ENCODE data around the gene TTLL5.

Gene TTLL5

DNA sequence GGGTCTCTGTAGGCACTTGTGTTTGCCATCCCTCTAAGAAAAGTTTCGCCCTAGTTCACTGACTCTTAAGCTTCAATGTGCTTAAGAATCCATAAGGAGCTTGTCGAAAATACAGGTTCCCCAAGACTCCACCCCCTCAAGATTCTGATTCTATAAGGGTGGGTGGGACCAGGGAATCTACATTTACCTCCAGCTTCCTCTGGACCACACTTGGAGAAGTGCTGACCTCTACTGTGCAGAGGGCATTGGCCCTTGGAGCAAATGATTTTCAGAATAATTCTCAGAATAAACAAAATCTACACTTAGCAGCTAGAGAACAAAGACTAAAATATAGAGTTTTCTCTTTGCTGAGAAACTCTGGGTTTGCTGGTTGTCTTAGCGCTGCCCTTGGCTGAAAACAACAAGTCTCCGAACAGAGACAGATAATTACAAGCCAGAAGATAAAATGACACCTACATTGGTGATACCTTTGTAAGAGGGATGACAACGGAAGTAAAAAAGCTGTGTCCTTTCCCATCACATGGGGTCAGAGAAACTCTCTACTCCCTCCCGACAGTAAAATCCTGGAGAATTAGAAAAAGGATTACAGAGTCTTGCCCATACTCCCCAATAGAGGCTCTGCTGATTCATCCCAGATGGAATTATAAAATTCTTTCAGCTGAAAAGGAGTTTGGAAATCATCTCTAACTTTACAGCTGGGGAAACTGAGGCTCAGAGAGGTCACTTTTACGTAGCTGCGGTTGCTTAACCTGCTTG, 316.0 kb downstream of the TTLL5 start:
- DNase-seq: no peak

DNA sequence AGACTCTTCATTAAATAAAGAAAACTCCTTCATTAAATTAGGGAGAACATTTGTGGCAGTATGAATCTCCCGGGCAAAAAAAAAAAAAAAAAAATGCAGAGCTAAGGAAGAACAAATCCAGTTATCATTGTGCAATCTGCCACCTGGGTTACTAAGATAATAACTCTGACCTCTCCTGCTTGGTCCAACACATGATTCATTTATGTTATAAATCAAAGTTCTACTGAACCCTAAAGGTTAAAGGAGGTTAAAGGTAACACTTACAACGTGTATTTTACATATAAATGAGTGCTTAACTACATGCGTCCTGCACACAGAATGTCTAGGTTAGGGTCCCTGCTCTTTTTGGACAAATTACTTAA, 316.5 kb downstream of the TTLL5 start:
- no peak for DNase-seq

DNA sequence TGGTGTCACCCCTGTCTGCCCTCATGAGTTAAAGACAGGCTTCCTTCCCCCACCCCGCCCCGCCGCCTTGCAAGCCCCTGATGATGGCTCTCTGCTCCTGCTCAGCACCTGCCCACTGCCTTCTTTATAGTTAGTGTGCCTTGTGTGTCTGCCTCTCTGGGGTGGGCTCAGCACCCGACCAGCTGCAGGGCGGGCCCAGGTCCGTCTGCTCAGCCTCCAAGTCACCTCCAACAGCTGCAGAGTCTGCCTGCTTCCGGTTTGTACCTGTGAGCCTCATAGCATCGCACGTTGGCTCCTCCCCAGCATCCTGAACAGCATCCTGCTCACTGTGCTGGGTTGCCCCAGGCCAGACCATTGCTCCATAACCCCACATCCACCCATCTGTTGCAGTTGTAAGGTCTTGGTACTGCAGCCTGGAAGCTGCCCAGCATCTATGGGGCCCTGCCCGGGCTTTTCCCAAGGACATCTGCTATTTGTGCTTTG, 317.2 kb downstream of the TTLL5 start:
- DNase-seq: no peak

DNA sequence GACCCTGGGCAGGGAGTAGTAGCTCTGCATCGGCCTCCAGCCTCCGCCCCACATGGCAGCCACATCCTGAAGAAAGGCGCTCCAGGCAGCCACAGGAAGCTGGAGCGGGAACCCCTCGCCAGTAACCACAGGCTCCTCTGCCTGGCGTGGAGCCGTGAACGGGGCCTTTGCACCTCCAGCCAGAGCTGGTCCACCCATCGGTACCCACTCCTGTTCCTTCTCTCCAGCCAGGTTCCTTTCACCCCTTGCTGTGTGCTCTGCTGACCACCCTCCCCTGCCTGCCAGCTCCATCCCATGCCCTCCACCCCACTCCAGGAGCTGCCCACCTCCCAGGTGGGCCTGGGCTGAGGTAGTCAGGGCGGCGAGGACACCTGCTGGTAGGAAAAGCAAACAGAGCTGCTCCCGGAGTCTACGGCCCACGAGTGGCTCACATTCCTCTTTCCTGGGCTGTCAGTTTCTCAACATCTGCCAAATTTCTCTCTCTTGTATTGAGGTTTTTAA, 318.1 kb downstream of the TTLL5 start:
- peak; percentile 67 for DNase-seq

DNA sequence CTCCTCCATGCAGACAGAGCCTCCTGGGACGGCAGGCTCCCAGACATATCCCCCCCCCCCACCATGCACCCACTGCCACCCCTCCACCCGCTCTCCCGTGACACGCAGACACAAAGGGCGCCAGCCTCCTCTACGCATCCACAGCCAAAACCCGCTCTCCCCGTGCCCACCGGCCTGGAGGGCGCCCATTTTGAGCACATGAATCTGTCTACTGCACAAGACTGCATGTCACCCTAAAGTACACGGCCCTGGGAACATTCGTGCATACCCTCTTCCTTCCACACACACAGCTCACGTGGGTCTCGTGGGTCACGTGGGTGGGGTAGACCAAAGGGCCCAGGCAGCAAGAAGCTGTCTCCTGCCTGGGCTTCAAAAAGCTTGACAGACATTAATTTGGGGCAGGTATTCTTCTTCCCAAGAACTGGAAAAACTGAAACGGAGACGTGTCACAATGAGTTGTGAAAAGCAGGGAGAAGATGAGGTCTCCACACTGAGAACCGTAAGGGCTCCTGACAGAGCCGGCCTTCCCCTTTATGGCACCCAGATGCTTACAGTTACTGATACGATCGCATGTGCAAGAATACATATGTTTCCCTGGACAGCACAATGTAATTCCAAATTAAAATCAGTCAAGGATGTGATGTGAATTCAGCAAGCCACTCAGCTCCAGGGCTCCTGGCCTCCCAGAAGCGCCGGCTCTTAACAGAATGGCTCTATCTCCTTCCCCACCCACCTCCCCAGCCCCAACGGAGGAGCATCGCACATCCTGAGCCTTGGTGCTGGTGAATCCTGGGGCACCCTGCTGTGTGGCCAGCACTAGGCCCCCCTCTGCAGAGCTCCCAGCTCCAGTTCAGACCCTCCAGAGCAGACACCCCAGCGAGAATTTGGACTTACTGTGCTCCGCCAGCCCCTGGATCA, 318.9 kb downstream of the TTLL5 start:
- DNase-seq: peak; percentile 68

DNA sequence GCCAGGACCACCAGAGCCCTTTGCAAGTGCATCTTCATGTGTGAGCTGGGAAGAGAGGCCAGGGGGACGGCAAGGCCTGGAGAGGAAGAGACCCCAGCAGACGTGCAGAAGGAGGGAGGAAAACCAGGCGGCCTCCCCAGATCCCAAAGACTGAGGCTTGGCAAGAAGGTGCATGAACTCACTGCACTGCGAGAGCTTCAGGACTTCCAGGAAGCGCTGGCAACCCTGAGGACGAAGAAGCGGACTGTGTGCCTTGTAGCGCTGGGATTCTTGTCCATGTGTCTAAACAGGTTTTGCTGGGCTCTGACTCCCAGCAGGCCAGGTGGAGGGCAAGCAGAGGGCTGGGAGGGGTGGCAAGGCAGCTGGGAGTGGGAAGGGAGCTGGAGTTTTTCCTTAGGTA, 319.8 kb downstream of the TTLL5 start:
- peak; percentile 57 for DNase-seq

DNA sequence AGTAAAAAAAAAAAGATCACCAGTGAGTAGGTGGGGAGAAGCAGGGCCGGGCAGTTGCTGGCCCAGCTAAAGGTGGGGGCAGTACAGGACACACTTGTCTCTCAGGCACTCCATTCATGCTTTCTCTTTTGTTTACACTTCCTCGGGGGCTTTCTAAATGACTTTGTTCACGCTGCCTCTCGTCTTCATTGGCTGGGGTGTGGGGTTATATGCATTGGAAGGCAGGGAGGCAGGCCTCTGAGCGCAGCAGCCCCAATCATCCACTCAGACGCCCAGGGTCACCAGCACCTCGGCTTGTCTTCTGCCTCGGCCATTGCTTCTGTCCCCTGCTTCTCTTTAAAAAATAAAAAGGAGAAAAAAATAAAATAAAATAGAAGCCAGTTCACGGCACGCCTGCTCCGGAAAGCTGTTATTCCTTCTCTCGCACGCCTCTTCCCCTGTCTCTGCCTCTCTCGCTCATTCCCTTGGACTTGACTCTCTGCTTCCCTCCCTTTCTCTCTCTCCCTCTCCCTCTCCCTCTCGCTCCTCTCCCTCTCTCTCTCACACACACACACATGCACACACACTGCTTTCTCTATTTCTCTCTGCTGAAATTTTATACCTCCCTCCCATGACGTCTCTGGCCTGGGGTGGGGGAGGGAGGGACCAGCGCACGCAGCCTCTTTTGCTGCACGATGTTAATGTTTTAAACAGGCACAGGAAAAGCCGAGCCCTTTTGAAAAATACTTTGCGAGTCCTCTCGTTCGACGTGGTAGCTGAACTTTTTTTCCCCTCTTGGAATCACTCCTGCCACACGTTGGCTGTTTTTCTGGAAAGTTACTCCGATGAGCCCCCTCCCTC, 320.6 kb downstream of the TTLL5 start, which contains the start of gene TGFB3:
TSS of gene TGFB3 (minus strand) at position 570 of the 840 bp plus-strand sequence. CDS start 1,102 bp downstream, outside the sequence.
- DNase-seq: peak; percentile 96

DNA sequence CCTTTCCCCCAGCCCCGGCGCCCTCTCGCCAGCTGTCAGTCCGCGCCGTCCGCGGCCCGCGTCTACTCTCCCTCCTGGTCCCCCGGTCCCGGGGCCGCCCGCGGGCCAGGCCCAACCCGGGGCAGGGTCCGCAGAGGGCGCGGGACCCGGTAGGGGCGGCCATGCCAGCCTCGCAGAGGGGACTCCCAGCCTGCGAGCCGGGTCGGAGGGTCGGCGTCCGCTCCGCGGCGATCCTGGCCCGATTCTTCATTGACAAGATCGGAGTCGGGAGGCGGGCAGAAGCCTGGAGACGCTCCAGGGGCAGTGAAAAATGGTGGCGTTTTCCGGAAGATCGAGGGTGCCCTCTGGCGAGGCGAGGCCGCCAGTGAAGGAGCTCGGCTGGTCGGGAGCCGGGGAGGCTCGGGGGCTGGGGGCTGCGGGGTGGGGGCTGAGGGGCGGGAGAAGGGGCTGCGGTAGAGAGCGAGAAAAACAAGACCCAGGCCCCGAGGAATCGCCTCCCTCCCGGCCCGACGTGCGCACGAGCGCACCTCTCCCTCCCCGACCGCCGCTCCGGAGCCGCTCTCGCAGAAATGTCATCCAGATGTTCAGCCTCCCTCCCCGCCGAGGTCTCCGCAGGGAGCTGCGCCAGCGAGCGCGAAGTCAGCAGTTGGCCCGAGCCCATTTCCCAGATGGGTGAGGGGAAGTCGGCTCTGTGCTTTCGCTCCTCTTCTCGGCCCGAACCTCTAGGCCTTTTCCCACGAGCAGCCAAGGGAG, 321.4 kb downstream of the TTLL5 start:
- peak; percentile 93 for DNase-seq

DNA sequence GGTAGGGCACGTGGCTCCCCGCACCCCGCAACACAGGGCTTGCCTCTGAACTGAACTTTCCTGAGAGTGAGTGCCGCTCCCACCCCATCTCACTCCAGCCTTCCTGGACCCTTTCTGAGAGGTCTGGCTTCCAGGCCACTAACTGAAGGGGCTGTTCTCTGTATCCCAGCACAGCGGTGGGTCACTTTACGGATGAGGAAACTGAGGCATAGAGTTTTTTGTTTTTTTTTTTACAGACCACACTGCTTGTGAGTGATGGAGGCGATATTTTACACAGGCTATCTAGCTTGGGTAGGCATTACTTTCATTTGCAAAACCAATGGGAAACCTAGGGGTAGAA, 321.9 kb downstream of the TTLL5 start:
- no peak for DNase-seq

DNA sequence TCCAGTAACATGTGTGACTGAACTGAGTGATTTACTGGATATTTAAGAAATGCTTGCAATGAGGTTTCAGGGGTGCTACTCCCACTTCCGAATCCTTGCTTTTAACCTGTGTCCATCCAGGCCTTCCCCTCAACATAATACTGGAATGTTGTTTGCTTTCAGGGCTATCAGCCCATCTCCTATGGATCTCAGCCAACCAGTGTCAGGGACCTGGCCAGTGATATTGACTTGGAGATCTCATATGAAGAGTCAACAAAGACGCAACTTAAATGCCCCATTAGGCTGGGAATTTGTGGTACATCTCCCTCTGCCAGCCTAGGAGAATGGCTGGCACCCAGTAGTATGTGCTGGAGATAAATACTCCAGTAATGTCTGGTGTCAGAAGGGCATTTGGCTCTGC, 323.6 kb downstream of the TTLL5 start:
- DNase-seq: no peak

DNA sequence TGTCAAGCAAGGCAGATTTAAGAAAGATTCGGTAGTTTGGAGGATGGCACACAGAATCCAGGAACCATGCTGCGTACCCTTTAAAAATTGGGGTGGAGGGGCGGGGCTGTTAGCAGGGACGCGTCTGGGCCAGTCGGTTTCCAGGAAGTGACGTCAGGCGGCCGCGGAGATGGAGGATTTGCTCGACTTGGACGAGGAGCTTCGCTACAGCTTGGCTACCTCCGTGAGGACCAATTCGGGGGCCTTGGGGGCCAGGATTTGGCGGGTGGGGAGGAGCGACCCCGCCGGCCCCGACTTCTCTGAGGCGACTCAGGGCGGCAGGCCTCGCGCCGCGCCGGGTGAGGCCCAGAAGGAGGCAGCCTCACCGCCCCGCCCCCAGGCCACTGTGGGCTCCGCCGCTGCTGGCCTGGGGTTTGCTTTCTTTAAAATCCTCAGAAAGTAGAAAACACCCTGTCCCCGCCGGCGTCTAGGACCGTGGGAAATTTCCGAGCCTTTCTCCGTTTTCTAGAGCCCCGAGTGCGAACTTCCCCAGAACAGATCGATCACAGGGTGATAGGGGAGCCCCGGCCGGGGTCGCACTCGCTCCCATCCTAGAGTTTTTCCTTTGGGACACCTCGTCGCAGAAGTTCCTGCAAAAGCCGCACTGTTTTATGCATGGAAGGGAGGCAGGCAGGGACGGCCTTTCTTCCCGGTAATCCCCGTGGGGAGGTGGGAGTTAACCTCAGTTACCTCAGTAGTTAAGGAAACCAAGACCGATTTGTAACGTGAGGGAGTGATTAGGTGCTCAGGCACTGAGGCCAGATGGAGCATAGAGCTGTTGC, 324.8 kb downstream of the TTLL5 start, which contains the start of gene IFT43:
TSS of gene IFT43 (plus strand) at position 146 of the 821 bp plus-strand sequence. CDS start at position 170, 24 bp downstream.
- peak; percentile 95 for DNase-seq

DNA sequence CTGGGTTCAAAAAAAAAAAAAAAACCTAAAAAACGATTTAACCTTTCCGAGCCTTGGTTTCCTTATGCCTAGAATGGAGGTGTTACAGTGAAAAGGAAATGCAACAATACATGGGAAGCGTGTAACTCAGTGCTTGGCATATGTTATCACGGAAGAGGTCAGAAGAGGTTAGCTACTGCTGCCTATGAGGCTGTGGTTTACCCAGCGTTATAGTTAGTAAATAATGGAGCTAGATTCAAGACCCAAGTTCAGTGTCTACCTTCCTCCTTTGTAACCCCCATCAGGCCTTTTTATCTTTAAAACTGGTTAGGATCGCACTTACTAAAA, 325.4 kb downstream of the TTLL5 start:
- DNase-seq: no peak

DNA sequence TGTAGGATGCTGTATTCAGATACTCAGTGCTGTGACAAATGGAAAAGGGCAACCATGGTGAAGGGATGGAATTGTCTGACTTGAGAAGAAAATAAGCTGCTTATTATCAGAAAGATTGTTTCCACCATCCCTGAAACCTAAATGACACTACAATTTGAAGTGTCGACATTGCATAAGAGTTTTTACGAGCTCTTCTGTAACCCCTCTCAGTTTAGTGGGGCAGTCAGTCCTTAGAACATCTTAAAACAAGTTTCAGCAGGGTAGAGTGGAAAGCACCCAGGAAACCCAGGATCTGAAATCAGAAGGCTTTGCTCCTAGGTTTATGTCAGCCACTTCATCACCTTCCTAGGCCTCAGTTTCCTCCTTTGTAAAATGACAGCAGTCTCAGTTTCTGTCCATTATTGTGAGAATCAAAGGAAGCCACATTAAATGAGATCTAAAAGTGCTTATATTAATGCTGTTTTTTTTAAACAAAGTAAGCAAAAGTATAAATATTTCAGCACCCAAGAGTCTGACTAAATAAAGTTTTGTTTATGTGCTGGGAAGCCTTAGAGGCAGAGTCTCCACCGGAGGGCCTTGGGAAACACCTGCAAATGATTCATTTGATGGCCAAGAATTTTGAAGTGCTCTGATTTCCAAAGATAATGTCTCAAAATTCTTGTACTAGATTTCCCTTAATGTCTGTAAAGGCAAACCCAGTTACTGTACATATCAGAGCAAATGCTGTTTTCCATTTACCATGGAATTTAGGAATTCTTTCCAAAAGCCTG, 326.3 kb downstream of the TTLL5 start:
- DNase-seq: no peak

DNA sequence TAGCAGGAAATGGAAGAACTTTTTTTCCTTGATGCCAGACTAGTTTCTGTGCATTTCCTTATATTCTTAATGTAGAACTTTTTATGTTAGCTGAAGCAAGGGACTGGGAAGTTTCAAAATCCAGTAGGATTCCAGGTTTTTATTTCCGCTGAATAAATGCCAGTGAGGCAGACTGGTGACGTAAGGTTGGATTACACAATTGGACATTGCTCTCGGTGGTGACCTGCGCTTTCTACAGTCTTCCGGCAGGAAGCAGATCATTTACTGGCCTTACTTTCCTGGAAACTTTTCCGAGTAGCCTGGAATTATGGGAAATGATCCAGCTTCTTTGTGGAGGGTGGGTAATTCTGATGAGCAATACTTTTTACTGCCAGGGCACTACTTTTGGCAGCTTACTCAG, 328.1 kb downstream of the TTLL5 start:
- peak; percentile 49 for DNase-seq

DNA sequence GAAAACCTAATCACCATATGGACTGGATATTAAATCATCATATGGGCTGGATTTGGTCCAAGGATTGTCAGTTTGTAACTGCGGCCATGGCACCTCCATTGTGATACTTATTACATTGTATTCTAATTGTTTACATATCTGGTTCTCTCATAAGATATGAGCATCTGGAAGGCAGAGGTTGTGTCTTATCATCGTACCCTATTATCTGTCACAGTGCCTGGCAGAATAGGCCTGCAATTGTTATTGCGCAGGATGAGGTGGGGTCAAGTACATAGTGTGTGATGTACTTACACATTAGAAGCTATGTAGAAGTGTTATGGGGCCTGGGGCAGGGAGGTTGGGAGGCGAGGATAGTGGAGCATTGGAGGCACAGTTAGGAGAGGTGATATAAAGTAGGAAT, 329.3 kb downstream of the TTLL5 start:
- DNase-seq: no peak

DNA sequence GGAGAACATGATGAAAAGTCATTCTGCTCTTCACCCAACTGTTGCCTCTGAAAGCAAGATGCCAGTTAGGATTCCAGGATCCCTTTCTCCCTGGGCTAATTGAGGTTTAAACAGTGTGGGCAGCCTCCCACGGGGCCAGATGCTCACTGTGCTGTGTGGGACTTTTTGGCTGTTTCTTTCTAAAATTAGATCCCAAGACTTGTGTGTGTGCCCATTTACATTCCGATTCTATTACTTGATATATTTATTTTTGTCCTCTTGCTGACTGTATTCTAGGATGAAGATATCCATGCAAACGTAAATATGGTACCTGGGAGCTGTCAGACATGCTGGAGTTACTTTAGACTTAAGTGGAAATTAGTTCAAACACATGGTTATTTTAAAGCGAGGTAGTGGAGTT, 330.7 kb downstream of the TTLL5 start:
- DNase-seq: no peak

DNA sequence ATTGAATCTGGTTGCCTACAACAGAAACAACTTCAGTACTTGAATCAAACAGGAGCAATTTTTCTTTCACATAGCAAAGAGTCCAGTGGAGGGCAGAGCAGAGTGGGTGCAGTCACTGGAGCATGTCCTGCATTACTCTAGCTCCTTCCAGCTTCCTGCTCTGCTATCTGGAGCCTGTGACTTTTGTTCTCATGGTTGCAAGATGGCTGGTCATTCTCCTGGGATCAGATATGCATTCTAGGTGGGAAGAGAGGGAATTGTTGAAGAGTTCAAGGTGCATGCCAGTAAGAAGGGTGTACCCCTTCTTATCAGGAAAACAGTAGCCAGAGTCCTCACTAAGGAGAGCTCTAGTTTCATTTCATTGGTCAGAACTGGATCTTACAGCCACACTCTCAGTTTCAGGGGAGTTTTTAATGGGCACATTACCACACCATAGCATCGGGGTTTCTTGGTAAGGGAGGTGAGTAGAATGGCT, 332.6 kb downstream of the TTLL5 start:
- DNase-seq: no peak

DNA sequence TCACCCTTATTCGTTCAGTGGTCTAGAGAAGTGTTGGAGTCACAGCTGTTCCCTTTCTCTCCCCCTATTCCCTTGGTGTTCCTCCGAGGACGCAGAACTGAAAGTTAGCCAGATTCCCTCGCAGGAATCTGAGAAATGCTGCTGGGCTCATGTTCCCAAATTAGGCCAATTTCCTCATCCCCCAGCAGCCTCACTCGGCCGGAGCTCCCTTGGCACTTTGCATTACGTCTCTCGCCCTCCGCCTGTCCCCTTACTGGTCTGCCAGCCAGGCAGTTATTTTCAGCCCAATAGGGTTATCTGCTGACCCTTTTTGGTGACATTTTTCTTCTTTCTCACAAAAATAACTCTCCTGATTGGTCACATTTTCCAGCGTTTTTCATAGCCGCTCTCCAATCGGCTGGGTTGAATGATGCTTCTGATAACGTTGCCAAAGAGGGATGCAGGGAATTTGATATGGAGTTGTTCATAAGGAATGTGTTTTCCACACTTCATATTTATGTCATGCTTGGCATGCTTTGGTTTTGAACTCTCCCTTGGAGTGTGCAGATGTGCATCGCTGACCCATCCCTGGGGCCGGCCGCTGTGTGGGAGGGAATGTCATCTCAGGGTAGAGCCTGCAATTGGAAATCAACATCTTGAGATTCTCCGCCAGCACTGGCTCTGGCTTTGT, 334.5 kb downstream of the TTLL5 start:
- DNase-seq: peak; percentile 83

DNA sequence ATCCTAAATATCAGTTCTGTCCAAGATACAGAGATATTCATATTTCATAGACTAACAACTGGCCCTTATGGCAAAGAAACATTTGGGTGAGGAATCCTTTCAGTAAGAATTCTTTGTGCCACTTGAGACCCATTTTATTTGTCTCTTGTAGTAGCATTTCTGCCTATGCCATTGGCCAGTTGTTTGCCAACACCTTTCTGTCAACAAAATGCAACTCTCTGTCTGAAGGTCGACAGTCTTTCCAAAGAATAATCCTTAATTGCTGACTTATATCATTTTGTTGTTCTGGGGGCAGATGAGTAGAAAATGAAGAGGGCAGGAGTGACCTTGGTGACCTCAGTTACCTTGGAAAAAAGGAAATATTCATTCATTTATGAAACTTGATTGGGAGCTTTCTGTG, 335.4 kb downstream of the TTLL5 start:
- DNase-seq: no peak

All from right hindlimb (tissue), 1 donor.